Endometrial microvascular endothelial cells (primary cell): ENCODE data around the gene COQ4. TPM values are rescaled to one million over a fixed set of nuclear protein-coding genes. Genes with fewer than 3 reads are reported as not detected.
"Not testable (repeated sequence)": the region's sequence is repeated elsewhere in the genome, so short reads cannot be mapped to it uniquely, and the experiment has no call there.

Source experiments
- in situ Hi-C: cut with HindIII; loops from 2 replicates; pipeline ENCODE4 v1.10.0; 2017; ENCODE audit warnings: low sequenced_read_pairs, low pct_unique_long_range_greater_than_20kb; ENCODE audit errors: inconsistent ontology term
- total RNA-seq: library from RNA; depleted of rRNA; stranded (reverse); fragments of >200 nt; gene quantifications from one replicate; pipeline ENCODE4 v1.2.3, GENCODE V29; 2015; ENCODE audit errors: inconsistent ontology term

COQ4 gene
- total RNA-seq, 1 donor from 2014 or later = 50.6 TPM

GRCh38 chr9:128338852-128339614 lies 16.4 kb downstream of the COQ4 start:
- in situ Hi-C loops = not testable (repeated sequence)

DNA sequence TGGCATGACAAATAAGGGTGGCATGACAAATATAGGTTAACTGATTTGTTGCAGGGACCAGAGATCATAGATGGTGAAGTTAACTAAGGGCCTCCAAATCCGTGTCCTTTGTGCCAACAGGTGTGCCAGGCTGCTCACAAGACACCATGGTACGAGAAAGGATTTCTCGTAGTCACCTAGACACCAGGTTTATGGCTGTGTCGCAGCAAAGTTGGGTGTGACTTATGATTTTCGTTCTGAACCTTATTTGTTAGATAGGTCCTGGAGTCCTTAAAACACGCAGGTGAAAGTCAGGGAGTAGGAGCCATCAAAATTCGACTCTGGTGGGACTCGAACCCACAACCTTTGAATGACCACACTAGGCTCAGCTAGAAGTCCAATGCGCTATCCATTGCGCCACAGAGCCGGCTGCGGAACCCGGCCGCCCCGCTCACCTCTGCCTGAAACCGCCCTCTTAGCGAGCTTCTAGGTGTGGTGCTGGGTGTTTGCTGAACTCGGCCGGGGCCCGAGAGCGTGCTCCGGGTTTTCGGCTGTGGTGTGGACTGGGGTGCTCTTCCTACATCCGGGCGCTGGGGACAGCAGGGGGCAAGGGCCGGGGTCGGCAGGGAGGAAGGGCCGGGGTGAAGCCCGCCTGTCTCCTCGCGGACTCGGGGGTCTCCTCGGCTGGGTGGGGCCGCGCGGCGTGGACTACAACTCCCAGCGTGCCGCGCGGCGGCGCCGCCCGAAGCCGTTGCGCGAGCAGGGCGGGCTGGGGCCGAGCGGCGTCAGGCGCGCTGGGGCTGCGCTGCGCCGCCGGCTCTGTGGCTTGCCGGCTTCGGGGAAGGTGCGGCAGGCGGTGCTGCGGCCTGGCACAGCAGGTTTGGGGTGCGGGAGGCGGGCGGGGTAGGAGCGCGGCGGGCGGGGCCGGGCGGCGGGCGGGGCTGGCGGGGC lies 17.4 kb downstream of the COQ4 start, which contains the start of gene SLC27A4:
Gene SLC27A4 (plus strand): TSS at position 767 of the 930 bp plus-strand sequence. CDS start 2,606 bp downstream, outside the sequence.
- in situ Hi-C loops = no loop called here

- in situ Hi-C loops = no loop called here
Observed at GRCh38 chr9:128340691-128341434, 18.2 kb downstream of the COQ4 start.

- in situ Hi-C loops = no loop called here
Observed at GRCh38 chr9:128341435-128341849, 18.8 kb downstream of the COQ4 start.

DNA sequence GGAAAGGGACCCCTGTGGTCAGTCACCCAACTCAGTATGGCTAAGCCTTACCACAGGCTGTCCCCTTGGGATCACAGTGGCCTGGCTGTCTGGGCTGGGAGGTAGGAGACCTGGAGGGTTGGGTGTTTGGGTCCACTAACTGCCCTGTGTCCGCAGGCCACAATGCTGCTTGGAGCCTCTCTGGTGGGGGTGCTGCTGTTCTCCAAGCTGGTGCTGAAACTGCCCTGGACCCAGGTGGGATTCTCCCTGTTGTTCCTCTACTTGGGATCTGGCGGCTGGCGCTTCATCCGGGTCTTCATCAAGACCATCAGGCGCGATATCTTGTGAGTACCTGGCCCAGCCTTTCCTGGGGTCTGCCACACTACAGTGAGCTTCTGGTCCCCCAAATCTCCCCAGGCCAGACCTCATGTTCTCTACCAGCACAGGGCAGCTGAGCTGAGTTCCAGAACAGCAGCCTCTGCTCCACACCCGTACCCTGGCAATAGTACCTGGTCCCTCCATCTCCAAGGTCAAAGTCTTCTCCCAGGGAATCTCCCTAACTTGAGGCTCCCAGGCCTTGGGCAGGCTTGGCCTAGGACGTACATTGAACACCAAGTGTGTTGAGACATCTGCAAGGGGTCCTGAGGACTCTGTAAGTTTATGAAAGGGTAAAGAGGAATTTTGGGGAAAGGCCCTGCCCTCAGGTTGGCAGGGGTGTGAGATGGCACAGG lies 20.5 kb downstream of the COQ4 start:
- in situ Hi-C loops = no loop called here

- in situ Hi-C loops = no loop called here
Observed at GRCh38 chr9:128343855-128344254, 21.2 kb downstream of the COQ4 start.

DNA sequence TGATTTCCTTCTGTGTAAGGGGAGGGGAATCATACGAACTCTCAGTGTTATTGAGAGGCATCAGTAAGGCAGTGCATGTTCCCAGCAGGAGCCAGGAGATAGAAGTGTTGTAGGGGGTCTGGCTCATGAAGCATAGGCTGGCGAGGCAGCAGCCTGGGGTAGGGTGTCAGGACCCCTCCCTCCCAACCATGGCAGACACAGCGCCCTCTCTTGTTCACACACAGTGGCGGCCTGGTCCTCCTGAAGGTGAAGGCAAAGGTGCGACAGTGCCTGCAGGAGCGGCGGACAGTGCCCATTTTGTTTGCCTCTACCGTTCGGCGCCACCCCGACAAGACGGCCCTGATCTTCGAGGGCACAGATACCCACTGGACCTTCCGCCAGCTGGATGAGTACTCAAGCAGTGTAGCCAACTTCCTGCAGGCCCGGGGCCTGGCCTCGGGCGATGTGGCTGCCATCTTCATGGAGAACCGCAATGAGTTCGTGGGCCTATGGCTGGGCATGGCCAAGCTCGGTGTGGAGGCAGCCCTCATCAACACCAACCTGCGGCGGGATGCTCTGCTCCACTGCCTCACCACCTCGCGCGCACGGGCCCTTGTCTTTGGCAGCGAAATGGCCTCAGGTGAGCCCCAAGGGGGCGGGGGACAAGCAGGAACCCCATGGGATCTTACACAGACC lies 22.4 kb downstream of the COQ4 start:
- in situ Hi-C loops = no loop called here

DNA sequence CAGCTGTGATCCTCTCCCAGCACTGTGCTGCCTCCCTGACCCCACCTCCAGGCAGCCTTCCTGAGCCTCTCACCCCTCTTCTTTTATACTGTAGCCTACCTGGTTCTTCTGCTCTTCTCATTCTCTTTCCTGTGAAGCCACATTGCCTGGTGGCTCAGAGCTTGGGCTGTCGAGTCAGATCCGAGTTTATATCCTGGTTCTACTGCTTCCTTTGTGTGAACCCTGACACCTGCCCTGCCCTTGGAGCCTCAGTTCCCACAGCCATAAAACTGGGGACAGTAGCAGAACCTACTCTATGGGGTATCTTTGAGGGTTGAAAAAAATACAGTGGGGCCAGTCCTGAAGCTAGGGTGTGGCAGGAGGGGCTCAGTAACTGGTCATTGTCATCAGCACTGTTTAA lies 26.5 kb downstream of the COQ4 start:
- in situ Hi-C loops = no loop called here

DNA sequence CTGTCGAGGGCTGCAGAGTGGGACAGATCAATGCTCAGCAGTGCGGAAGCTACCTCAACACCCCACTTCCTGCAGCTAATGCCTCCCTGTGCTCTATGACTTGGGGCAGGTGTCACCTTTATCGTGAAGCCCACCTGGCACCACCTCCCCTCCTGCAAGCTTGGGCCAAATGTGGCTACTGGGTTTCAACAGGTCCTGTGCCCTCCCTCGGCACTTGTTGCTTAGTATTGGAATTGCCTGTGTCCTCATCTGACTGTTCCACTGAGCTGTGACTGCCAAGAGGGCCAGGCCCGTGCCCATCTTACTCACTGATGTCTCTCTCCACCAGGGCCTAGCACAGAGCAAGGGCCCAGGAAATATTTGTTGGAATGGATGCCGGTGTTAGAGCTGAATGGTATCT lies 27.1 kb downstream of the COQ4 start:
- in situ Hi-C loops = no loop called here

GRCh38 chr9:128355451-128355850 lies 32.8 kb downstream of the COQ4 start:
- in situ Hi-C loops = no loop called here

DNA sequence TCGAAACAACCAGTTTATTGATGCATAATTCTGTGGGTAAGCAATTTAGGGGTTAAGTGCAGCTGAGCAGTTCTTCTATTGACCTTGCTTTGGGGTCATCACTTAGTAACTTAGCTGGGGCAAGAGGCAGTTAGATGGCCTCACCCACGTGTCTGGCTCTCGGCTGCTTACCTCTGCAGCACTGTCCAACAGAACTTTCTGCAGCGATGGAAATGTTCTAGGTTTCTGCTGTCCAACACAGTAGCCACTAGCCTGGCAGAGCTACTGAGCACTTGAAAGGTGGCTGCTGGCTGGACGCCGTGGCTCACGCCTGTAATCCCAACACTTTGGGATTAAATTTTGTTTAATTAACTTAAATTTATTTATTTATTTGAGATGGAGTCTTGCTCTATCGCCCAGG lies 35.5 kb downstream of the COQ4 start:
- in situ Hi-C loops = no loop called here

- in situ Hi-C loops = no loop called here
Observed at GRCh38 chr9:128358861-128359260, 36.2 kb downstream of the COQ4 start.

- in situ Hi-C loops = no loop called here
Observed at GRCh38 chr9:128360826-128361225, 38.2 kb downstream of the COQ4 start.

GRCh38 chr9:128361296-128361985 lies 38.8 kb downstream of the COQ4 start:
- in situ Hi-C loops = no loop called here

DNA sequence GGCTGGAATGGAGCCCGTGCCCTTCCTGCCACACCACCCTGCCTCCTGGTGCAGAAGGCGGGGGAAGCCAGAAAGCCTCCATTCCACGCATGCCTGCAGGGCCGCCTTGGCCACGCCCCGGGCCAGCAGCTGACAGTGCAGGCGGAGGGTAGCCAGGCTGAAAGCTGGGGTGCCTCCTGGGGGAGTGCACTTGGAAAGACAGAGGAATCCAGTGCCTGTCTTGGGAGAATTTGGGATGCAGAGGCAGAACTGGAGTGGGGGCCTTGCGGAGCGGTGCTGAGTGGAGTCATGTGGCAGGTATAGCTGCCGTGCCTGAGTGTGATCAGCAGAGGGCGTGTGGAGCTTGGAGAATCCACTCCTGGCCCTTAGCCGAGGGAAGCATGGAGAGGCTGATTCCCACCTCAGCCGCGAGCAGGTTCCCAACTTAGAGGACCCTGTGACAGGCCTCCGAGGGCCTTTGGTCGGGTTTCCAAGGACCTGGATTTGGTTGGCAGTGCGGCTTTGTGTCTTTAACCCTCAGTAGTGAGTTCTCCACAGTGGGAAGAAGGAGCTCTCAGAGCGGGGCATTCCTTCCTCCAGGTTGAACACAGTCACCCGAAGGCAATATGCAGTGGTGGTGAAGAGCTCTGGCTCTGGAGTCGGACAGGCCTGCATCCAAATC lies 39.5 kb downstream of the COQ4 start:
- in situ Hi-C loops = no loop called here

- in situ Hi-C loops = no loop called here
Observed at GRCh38 chr9:128362774-128363173, 40.1 kb downstream of the COQ4 start.

GRCh38 chr9:128365525-128365924 lies 42.9 kb downstream of the COQ4 start:
- in situ Hi-C loops = no loop called here
